HepG2 (cell line): ENCODE data around the gene KDM3A. TPM values are rescaled to one million over a fixed set of nuclear protein-coding genes. Genes with fewer than 3 reads are reported as not detected.

Source experiments
- ATAC-seq: fragments of 200-7000 bp; cut with Tn5 transposase; 3 replicates; pipeline ENCODE4 v1.9.1; 2020; ENCODE audit warnings: mild to moderate bottlenecking, moderate library complexity
- BruUV-seq: library from RNA; stranded (reverse); fragments of 400-500 nt; replicated peaks from 2 replicates; lab custom pipeline; 2021; lab: Mats Ljungman, UMichigan
- CTCF ChIA-PET: fragments of 300-600 bp; formaldehyde crosslinking; extraction: SDS; loops from one replicate; lab custom pipeline; 2021; ENCODE audit warnings: low total read pairs, inconsistent platforms, low intra/inter-chr PET ratio; lab: Yijun Ruan, JAX
- POLR2A ChIA-PET: fragments of 350-600 bp; sonication (Branson Sonifier 250); formaldehyde crosslinking; loops from one replicate; lab custom pipeline; 2020; ENCODE audit warnings: antibody characterized with exemption, inconsistent platforms; lab: Yijun Ruan, JAX
- DNase-seq: peaks from one replicate; pipeline ENCODE4 v3.0.0-alpha.2; 2015; ENCODE audit warnings: low spot score
- FAIRE-seq: peaks from 3 replicates; lab custom pipeline; 2011; peaks lifted over from hg19 to GRCh38; lab: Jason Lieb, UNC
- H2AFZ ChIP-seq: one replicate; pipeline ENCODE4 v1.6.1; 2011; ENCODE audit warnings: low read length, inconsistent platforms
- H3K27ac ChIP-seq: fragments of 300-600 bp; 3 replicates; pipeline ENCODE4 v1.8.0; 2011; ENCODE audit warnings: mixed run types, mild to moderate bottlenecking, mixed read lengths, low read length, inconsistent platforms; ENCODE audit not compliant: insufficient read depth; ENCODE audit errors: extremely low read length
- H3K27me3 ChIP-seq, 2 experiments: fragments of 200-600 bp in 1 of 2; 2 replicates in 1 of 2; 3 replicates in 1 of 2; pipeline versions ENCODE4 v1.6.0 to v1.8.0; 2011; ENCODE audit warnings: low read length in 2 of 2, mild to moderate bottlenecking in 2 of 2, moderate library complexity in 2 of 2, inconsistent platforms in 1 of 2; ENCODE audit not compliant: insufficient read depth in 2 of 2, control insufficient read depth in 1 of 2
- H3K36me3 ChIP-seq, 2 experiments: fragments of 200-600 bp in 1 of 2; replicated peaks in 1 of 2; 2 replicates in 1 of 2; 3 replicates in 1 of 2; pipeline versions ENCODE4 v1.5.1 to v1.8.0; 2011; ENCODE audit warnings: low read length in 2 of 2, inconsistent platforms in 1 of 2; ENCODE audit not compliant: insufficient read depth in 2 of 2, control insufficient read depth in 1 of 2
- H3K4me1 ChIP-seq: 2 replicates; pipeline ENCODE4 v1.5.1; 2012; ENCODE audit warnings: low read length, inconsistent platforms; ENCODE audit not compliant: insufficient read depth
- H3K4me2 ChIP-seq: 2 replicates; pipeline ENCODE4 v1.6.0; 2011; ENCODE audit warnings: low read depth, low read length, inconsistent platforms
- H3K4me3 ChIP-seq, 3 experiments: fragments of 200-600 bp in 1 of 3; sonication (generic), shearing (Covaris generic) in 1 of 3; replicated peaks in 1 of 3; 2 replicates each; pipeline ENCODE4 v1.5.1; 2011 to 2016; ENCODE audit warnings: low read length in 3 of 3, inconsistent platforms in 2 of 3, low read depth in 2 of 3, mild to moderate bottlenecking in 2 of 3, control low read depth in 1 of 3, mixed read lengths in 1 of 3; ENCODE audit not compliant: insufficient read depth in 1 of 3
- H3K79me2 ChIP-seq: one replicate; pipeline ENCODE4 v1.6.1; 2011; ENCODE audit warnings: low read length, inconsistent platforms; ENCODE audit not compliant: insufficient read depth
- H3K9ac ChIP-seq: 2 replicates; pipeline ENCODE4 v1.6.0; 2011; ENCODE audit warnings: mild to moderate bottlenecking, low read depth, low read length, inconsistent platforms; ENCODE audit not compliant: insufficient read depth
- H3K9me3 ChIP-seq: 2 replicates; pipeline ENCODE4 v1.5.1; 2012; ENCODE audit warnings: mild to moderate bottlenecking, low read length
- H4K20me1 ChIP-seq: 2 replicates; pipeline ENCODE4 v1.6.0; 2011; ENCODE audit warnings: inconsistent platforms, mild to moderate bottlenecking, low read length, moderate library complexity; ENCODE audit not compliant: insufficient read depth
- ARID5B ChIP-seq: IDR thresholded peaks from 2 replicates; pipeline ENCODE4 v1.4.0; 2020; ENCODE audit warnings: mild to moderate bottlenecking, missing genetic modification reagents
- CENPT ChIP-seq: sonication (generic); formaldehyde crosslinking; IDR thresholded peaks from 2 replicates; pipeline ENCODE4 v1.8.0; 2022; ENCODE audit warnings: low read depth, mild to moderate bottlenecking, moderate library complexity, missing genetic modification reagents
- FUBP1 ChIP-seq: sonication (generic); formaldehyde crosslinking; IDR thresholded peaks from 2 replicates; pipeline ENCODE4 v1.5.1; 2020; ENCODE audit warnings: missing genetic modification reagents, mild to moderate bottlenecking, borderline replicate concordance
- GABPB1 ChIP-seq: IDR thresholded peaks from 2 replicates; pipeline ENCODE4 v1.6.1; 2016; ENCODE audit warnings: mild to moderate bottlenecking, missing genetic modification reagents, moderate library complexity, missing compliant biosample characterization
- GZF1 ChIP-seq: sonication (generic); formaldehyde crosslinking; IDR thresholded peaks from 2 replicates; pipeline ENCODE4 v1.5.1; 2020; ENCODE audit warnings: mild to moderate bottlenecking, missing genetic modification reagents
- HNF4G ChIP-seq, 2 experiments: sonication (generic) in 1 of 2; formaldehyde crosslinking in 1 of 2; IDR thresholded peaks; 2 replicates each; pipeline versions ENCODE4 v1.4.0 to v1.6.1; 2011 to 2020; ENCODE audit warnings: borderline replicate concordance in 2 of 2, low read depth in 2 of 2, mild to moderate bottlenecking in 2 of 2, low read length in 1 of 2, missing genetic modification reagents in 1 of 2, moderate library complexity in 1 of 2
- KDM1A ChIP-seq: IDR thresholded peaks from 2 replicates; pipeline ENCODE4 v1.6.1; 2016; ENCODE audit warnings: missing compliant biosample characterization
- PTBP1 ChIP-seq: fragments of 200-400 bp; formaldehyde crosslinking; IDR thresholded peaks from 2 replicates; pipeline ENCODE4 v1.6.1; 2018; ENCODE audit warnings: low read length, low read depth; ENCODE audit not compliant: poor library complexity, severe bottlenecking
- SALL1 ChIP-seq: sonication (generic); formaldehyde crosslinking; IDR thresholded peaks from 2 replicates; pipeline ENCODE4 v1.8.0; 2022; ENCODE audit warnings: mild to moderate bottlenecking, missing genetic modification reagents
- STAG1 ChIP-seq: sonication (generic); formaldehyde crosslinking; IDR thresholded peaks from 2 replicates; pipeline ENCODE4 v1.4.0; 2020; ENCODE audit warnings: missing genetic modification reagents
- ZBTB3 ChIP-seq: sonication (generic); formaldehyde crosslinking; IDR thresholded peaks from 2 replicates; pipeline ENCODE4 v1.4.0; 2020; ENCODE audit warnings: low read depth, mild to moderate bottlenecking, moderate library complexity, missing genetic modification reagents, borderline replicate concordance
- ZBTB7A ChIP-seq: sonication (generic); formaldehyde crosslinking; IDR thresholded peaks from 2 replicates; pipeline ENCODE4 v1.8.0; 2022; ENCODE audit warnings: mild to moderate bottlenecking, missing genetic modification reagents
- ZGPAT ChIP-seq: IDR thresholded peaks from 2 replicates; pipeline ENCODE4 v1.6.1; 2016; ENCODE audit warnings: mild to moderate bottlenecking
- ZNF432 ChIP-seq: sonication (generic); formaldehyde crosslinking; IDR thresholded peaks from 2 replicates; pipeline ENCODE4 v1.5.0; 2020; ENCODE audit warnings: missing genetic modification reagents, mild to moderate bottlenecking, borderline replicate concordance
- ZNF496 ChIP-seq: sonication (generic); formaldehyde crosslinking; IDR thresholded peaks from 2 replicates; pipeline ENCODE4 v1.8.1; 2023; ENCODE audit warnings: mild to moderate bottlenecking, moderate library complexity, missing genetic modification reagents; ENCODE audit not compliant: insufficient replicate concordance
- ZNF607 ChIP-seq: sonication (generic); formaldehyde crosslinking; IDR thresholded peaks from 2 replicates; pipeline ENCODE4 v1.5.1; 2020; ENCODE audit warnings: missing genetic modification reagents, mild to moderate bottlenecking, borderline replicate concordance
- ZNF678 ChIP-seq: sonication (generic); formaldehyde crosslinking; IDR thresholded peaks from 2 replicates; pipeline ENCODE4 v1.4.0; 2020; ENCODE audit warnings: mild to moderate bottlenecking, missing genetic modification reagents
- WGBS: methylation state at CpG from one replicate; pipeline ENCODE4 v1.1.6; 2017; ENCODE audit warnings: low lambda C conversion rate; 5-methylcytosine and 5-hydroxymethylcytosine counted together
- in situ Hi-C: cut with HindIII; loops from 2 replicates; pipeline ENCODE4 v1.10.0; 2017; ENCODE audit warnings: low pct_unique_long_range_greater_than_20kb; ENCODE audit not compliant: extremely low pct_ligation_motif_present
- intact Hi-C: fragments of 100-400 bp; cut with micrococcal nuclease; formaldehyde crosslinking; loops from one replicate; pipeline ENCODE4 v1.10.0; 2022; ENCODE audit not compliant: unreplicated experiment
- polyA plus RNA-seq, 8 experiments: library from polyadenylated mRNA; depleted of rRNA in 3 of 8; stranded (reverse) in 7 of 8; unstranded in 1 of 8; fragments of >200 nt; fragmentation: Illumina TruSeq in 4 of 8; extraction: Trizol in 4 of 8; gene quantifications; 2 replicates each; pipeline versions ENCODE4 v1.2.1 to v1.2.3, GENCODE V29; 2011 to 2016; ENCODE audit warnings: low read depth in 4 of 8, missing spikeins in 1 of 8, mixed read lengths in 1 of 8; ENCODE audit not compliant: insufficient read depth in 1 of 8
- total RNA-seq, 5 experiments: library from RNA; depleted of rRNA; stranded (reverse); fragments of >200 nt; fragmentation: Illumina TruSeq; extraction: Trizol; gene quantifications; 2 replicates each; pipeline ENCODE4 v1.2.3, GENCODE V29; 2016; ENCODE audit warnings: low read depth in 1 of 5

The KDM3A gene
- total and polyA plus RNA-seq, 2 of the 13 experiments (the other 11 are each of a cell fraction or from before 2014, with no cell fraction given) = 21.0 to 70.2 TPM

DNA sequence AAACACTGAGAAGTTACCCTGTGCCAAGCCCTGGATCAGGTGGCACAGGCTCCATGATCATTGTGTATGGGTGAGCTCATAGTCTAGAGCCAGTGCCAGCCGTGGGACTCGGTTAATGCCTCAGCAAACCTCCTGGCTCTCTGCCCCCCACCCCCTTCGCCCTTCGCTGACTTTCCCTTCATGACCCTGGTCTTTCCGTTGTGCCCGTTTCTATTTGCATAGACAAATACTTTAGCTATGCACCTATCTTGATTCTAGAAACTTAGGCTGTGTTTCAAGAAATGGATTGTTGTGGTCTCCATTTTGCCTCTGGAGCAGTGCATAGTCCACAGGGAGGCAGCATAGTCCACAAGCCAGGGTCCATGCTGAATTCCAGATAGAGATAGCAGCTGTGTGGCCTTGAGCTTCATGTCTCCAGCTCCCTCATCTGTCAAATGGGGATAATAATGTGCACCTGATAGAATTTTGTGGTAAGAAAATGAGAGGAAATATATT is 44.8 kb upstream of the KDM3A start:
- Histone ChIP-seq H3K9me3 (no peaks in the 10 kb centered on the region), H3K4me3 (peak overlapping the region in 1 of 3 experiments; percentile 17; a peak in 1 of 6 replicates), H3K27ac (no peak overlapping the region), H3K4me2 (peak overlapping the region; percentile 56), H3K27me3 (no peaks in the 10 kb centered on the region), H3K4me1 (peaks cover 4% of the 10 kb centered on the region), H2AFZ (no peak overlapping the region), H3K9ac (no peak overlapping the region), H4K20me1 (no peaks in the 10 kb centered on the region), H3K36me3 (no peaks in the 10 kb centered on the region), H3K79me2 (no peaks in the 10 kb centered on the region)
- ChIA-PET POLR2A (interaction anchor here (1.3 kb wide), 1 partner anchor 45 kb away, joined by 7 read pairs; the partner anchor contains the start of gene KDM3A), CTCF (no interaction called here)
- no TSS peak for BruUV-seq
- FAIRE-seq = no peak
- in situ Hi-C loops (no loop called here), intact Hi-C loops (no loop called here)
- DNase-seq = peak; percentile 51
- 23% methylated on average over 6 of the region's 6 CpGs for WGBS
- peak; percentile 85 for ATAC-seq
- TF ChIP-seq FUBP1 (no peak), SALL1 (CRISPR knock-in tag) (peak; percentile 41), GZF1 (no peak), KDM1A (CRISPR knock-in tag) (peak; percentile 92), ZBTB7A (no peak), ARID5B (CRISPR knock-in tag) (peak; percentile 36; the same call in 1 of the 2 replicates), CENPT (CRISPR knock-in tag) (no peak), GABPB1 (CRISPR knock-in tag) (no peak), ZBTB3 (no peak), ZGPAT (CRISPR knock-in tag) (0 out of 2 replicates have a peak, but pooled peaks have one; percentile 21), HNF4G (IDR thresholded peaks at IDR 0.05; ENCODE audit: borderline replicate concordance, low read depth, low read length) (peak; percentile 47; the same call in 1 of the 2 replicates), HNF4G (CRISPR knock-in tag; IDR thresholded peaks at IDR 0.05; ENCODE audit: borderline replicate concordance, low read depth) (no peak), ZNF496 (no peak), PTBP1 (no peak), ZNF432 (CRISPR knock-in tag) (no peak), ZNF607 (CRISPR knock-in tag) (no peak), ZNF678 (CRISPR knock-in tag) (no peak), STAG1 (peak; percentile 88)
